Epithelial cell of esophagus (primary cell): ENCODE measurements around the gene SLC10A2.

ENCODE experiments used
- DNase-seq: peaks from one replicate; pipeline ENCODE4 v3.0.0; 2010; ENCODE audit warnings: low read depth
- H3K4me3 ChIP-seq: 2 replicates; pipeline ENCODE4 v1.5.1; 2011; ENCODE audit warnings: mild to moderate bottlenecking, low read length, control low read depth
- TF ChIP-seq, protein P1 (sequence below): IDR thresholded peaks from 2 replicates; pipeline ENCODE4 v1.5.1; 2011; ENCODE audit warnings: low read depth, mild to moderate bottlenecking, low read length, control low read depth, inconsistent platforms; ENCODE audit not compliant: insufficient read depth; ENCODE audit errors: missing control alignments

The SLC10A2 gene

DNA sequence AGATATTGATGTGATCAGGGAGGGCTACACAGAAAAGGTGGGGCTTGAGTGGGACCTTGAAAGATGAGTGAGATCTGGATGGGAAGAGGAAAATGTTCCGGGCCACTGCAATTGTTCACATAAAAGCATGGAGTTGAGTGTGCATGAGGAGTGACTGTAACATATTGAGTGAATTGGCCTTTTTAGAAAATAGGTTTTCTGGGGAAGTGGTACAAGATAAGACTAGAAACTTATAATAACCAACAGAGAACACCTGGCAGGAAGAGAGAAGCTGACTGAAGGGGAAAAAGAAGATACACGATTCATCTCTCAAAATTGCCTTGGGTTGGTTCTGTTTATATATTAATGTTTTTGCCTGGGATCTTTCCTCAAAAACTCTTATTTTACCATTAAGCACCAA is 32.2 kb downstream of the SLC10A2 start:
- H3K4me3 ChIP-seq: no peak overlapping the region
- TF ChIP-seq, protein P1, sequence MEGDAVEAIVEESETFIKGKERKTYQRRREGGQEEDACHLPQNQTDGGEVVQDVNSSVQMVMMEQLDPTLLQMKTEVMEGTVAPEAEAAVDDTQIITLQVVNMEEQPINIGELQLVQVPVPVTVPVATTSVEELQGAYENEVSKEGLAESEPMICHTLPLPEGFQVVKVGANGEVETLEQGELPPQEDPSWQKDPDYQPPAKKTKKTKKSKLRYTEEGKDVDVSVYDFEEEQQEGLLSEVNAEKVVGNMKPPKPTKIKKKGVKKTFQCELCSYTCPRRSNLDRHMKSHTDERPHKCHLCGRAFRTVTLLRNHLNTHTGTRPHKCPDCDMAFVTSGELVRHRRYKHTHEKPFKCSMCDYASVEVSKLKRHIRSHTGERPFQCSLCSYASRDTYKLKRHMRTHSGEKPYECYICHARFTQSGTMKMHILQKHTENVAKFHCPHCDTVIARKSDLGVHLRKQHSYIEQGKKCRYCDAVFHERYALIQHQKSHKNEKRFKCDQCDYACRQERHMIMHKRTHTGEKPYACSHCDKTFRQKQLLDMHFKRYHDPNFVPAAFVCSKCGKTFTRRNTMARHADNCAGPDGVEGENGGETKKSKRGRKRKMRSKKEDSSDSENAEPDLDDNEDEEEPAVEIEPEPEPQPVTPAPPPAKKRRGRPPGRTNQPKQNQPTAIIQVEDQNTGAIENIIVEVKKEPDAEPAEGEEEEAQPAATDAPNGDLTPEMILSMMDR: no peak
- no peak for DNase-seq

DNA sequence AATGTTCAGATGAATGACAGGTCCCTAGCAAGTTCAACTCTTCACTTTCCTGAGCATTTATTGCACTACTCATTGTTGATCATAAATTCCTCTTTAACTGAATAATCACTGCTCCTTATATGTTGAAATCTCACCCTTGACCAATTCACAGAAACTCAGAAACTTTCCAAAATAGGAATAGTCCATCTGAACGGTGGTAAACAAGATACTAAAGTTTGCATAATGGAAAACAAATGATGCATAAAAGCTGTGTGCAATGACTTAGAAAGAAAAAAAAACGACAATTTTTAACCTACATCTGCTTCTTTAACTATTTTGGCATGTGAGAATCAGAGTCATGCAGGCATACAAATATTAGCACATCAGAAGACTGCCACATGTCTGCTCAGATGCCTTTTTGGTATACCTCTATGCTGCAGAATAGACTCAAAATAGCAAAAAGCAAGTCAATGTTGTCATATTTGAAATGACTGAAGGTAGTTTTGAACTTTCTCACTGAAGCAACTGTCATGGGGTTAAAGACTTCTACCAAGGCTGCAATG is 34.8 kb downstream of the SLC10A2 start:
- DNase-seq: peak; percentile 45
- H3K4me3 ChIP-seq: no peak overlapping the region
- TF ChIP-seq, protein P1: no peak

- H3K4me3 ChIP-seq: no peak overlapping the region
- TF ChIP-seq, protein P1: no peak
- no peak for DNase-seq
These were observed 35.4 kb downstream of the SLC10A2 start for GRCh38 chr13:103030776-103031175.

GRCh38 chr13:103029798-103030197 is 36.4 kb downstream of the SLC10A2 start:
- TF ChIP-seq, protein P1: no peak
- H3K4me3 ChIP-seq: no peak overlapping the region
- DNase-seq: no peak

DNA sequence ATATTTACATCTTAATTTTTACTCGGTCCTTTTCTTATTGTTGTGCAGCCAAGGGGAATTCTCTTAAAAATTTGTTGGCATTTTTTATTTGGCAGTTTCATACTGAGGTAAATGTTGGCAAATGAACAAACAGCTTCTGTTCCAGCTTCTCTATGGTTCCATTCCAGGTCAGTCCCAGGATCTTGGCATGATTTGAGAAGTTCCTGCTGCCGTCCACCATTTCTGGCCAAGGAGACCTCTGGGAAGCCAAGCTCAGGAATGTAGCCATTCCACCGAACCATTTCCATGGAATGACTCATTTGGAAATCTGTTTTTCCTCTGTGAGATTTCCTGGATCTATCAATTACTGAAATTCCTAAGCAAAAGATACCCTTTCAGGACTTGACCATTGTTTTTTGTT is 43.9 kb downstream of the SLC10A2 start:
- no peak overlapping the region for H3K4me3 ChIP-seq
- no peak for DNase-seq
- TF ChIP-seq, protein P1: no peak

- no peak overlapping the region for H3K4me3 ChIP-seq
- DNase-seq: no peak
- TF ChIP-seq, protein P1: no peak
These were observed 47.7 kb downstream of the SLC10A2 start for GRCh38 chr13:103018556-103018955.

DNA sequence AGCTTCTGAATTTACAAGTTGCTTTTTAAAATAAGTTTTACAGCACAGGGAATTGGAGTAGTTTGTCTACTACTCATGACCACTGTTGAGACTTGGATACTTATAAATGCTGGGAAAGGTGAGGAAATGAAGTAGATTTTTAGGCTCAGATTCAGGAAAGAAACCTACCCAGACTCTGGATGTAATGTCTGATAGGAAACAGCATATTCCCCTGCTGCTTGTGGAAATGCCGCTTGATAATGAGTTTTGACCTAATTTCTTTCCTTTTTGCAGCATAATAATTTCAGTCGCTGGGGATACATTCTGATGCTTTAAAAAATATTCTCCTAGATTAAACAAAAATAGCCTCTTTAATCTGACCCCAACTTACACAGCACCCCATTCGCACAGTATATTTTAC is 53.6 kb downstream of the SLC10A2 start:
- TF ChIP-seq, protein P1: no peak
- no peak for DNase-seq
- H3K4me3 ChIP-seq: no peak overlapping the region
